ENCODE results near the gene ZNF652.
A peak's percentile ranks its signal among the peaks of the same experiment; 100 is the strongest.

ZNF652 gene

DNA sequence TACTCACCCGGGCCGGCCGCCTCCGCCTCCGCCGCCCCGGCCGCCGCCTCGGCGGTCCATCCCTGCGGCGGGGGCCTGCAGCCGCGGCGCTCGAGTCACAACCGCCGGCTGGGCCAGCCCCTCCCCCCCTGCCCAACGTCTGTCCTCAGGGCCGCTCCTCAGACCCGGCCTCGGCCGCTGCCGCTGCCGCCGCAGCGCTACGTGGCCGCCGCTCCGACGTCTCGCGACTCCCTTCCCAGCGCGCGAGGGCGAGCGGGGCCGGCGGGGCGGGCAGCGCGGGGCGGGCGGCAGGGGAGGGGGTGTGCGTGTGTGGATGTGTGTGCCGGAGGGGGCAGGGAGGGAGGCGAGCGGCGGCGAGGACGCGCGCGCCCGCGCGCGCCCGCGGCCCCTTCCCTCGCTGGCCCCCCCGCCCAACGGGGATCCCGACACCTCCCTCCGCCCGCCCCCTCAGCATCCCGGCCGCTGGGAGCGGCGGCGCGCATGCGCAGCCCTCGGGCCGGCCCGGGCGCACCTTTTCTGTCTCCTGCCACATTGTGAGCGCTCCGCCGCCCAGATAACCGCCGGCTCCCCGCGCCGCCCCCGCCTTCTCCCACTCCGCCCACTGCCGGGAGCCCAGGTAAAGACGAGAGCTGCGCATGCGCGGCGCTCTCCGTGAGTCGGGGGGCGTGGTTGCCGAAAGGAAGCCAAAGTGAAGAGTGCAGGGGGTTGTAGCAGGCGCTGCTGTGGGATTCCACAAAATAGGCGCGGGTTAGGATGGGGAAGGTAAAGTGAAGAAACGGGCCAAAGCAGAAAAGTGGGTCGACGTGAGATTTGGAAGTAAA, at the start of gene ZNF652:
ZNF652 (minus strand) TSS at position 349 of the 821 bp plus-strand sequence. CDS start 44,525 bp downstream, outside the sequence.
- DNase-seq: peak; percentile 92 to 95

DNA sequence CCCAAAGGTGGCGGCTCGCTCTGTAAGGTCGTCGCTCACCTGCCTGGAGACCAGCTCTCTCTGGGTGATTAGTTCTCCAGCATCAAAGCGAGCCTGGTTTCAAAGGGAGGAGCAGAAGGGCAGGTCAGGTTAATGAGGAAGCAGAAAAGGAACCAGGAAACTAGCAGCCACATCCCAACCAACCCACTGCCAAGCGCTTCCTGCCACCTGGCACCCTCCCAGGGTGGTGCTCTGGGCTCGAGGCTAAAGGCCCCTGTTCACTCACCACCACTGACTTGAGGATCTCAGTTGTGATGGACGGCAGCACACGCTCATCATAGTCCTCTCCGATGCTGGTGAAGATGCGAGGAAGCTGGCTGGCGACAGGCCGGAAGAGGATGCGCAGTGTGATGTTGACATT, 47.0 kb upstream of the ZNF652 start:
- TF ChIP-seq POLR2A (IDR thresholded peaks at IDR 0.05; ENCODE audit: low read length) (no peak), GATA1 (IDR thresholded peaks at IDR 0.05; ENCODE audit: low read depth, low read length) (no peak)
- no peak for DNase-seq

More for the DNA sequence above, at the start of gene ZNF652:
- TF ChIP-seq GATA1 (IDR thresholded peaks at IDR 0.05; ENCODE audit: low read depth, low read length) (no peak), POLR2A (IDR thresholded peaks at IDR 0.05; ENCODE audit: low read length) (no peak)

- no peak for TF ChIP-seq GATA1 (IDR thresholded peaks at IDR 0.05; ENCODE audit: low read depth, low read length)
- no peak for TF ChIP-seq POLR2A (IDR thresholded peaks at IDR 0.05; ENCODE audit: low read length)
- DNase-seq: peak; percentile 80 to 87
Observed at GRCh38 chr17:49407981-49408501, 46.0 kb upstream of the ZNF652 start.

DNA sequence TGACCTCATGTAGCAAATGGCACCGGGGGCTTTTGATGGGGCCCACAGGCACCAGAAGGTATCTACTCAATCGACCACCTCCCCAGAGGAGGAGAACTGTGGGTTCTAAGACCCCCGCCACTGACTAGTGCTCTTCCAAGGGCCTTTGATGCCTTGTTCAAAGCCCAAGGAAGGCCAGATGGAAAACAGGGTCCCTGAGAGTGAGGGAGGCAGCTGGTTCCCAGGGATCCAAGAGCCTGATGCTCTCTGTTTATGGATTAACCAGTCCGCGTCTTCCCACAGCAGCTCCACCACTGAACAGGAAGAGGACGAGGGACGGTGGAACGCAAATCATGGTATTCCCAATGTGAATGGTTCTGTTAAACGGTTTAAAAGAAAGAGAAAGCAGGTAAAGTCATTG, 45.0 kb upstream of the ZNF652 start:
- DNase-seq: no peak

DNA sequence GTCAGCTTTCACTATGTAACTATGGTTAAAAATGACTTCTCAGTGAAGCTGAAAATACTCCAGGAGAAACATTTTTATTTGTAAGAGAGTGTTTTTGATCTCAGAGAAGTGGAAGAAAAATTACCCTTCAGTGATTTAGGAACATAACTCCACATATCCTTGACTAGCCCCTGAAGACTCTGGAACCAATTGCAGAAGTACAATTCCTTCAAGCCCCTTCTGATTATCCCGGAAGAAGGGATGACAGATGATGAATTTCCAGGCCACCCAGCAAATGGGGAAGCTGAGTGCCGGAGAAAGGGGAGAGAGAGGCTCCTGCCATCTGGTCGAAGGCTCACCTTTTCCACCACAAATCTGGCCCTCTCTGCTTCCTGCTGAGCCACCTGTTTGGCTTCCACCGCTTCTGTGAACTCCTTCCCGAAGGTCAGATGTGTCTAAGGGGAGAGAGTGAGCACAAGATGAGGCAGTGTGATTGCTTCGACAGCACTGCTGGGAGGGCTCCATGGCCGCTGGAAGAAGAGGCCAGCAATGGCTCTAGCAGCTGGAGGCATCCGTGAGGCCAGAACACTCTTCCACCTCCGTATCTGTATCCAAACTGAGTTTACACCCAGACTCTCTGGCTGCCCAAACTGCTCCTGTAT, 44.5 kb upstream of the ZNF652 start:
- no peak for TF ChIP-seq POLR2A (IDR thresholded peaks at IDR 0.05; ENCODE audit: low read length)
- TF ChIP-seq GATA1 (IDR thresholded peaks at IDR 0.05; ENCODE audit: low read depth, low read length): no peak
- no peak for DNase-seq

More for the DNA sequence above, 45.0 kb upstream of the ZNF652 start:
- TF ChIP-seq POLR2A (IDR thresholded peaks at IDR 0.05; ENCODE audit: low read length) (no peak), GATA1 (IDR thresholded peaks at IDR 0.05; ENCODE audit: low read depth, low read length) (no peak)

GRCh38 chr17:49404906-49405305, 42.9 kb upstream of the ZNF652 start:
- TF ChIP-seq POLR2A (IDR thresholded peaks at IDR 0.05; ENCODE audit: low read length) (no peak), GATA1 (IDR thresholded peaks at IDR 0.05; ENCODE audit: low read depth, low read length) (no peak)

GRCh38 chr17:49404361-49404760, 42.3 kb upstream of the ZNF652 start:
- TF ChIP-seq POLR2A (IDR thresholded peaks at IDR 0.05; ENCODE audit: low read length) (no peak), GATA1 (IDR thresholded peaks at IDR 0.05; ENCODE audit: low read depth, low read length) (no peak)

More at GRCh38 chr17:49404906-49405305, 42.9 kb upstream of the ZNF652 start:
- no peak for DNase-seq

GRCh38 chr17:49403514-49404289, 41.7 kb upstream of the ZNF652 start:
- TF ChIP-seq GATA1 (IDR thresholded peaks at IDR 0.05; ENCODE audit: low read depth, low read length) (no peak), POLR2A (IDR thresholded peaks at IDR 0.05; ENCODE audit: low read length) (no peak)
- no peak for DNase-seq

More at GRCh38 chr17:49404361-49404760, 42.3 kb upstream of the ZNF652 start:
- no peak for DNase-seq

GRCh38 chr17:49402706-49403105, 40.7 kb upstream of the ZNF652 start:
- no peak for DNase-seq
- TF ChIP-seq GATA1 (IDR thresholded peaks at IDR 0.05; ENCODE audit: low read depth, low read length): no peak
- TF ChIP-seq POLR2A (IDR thresholded peaks at IDR 0.05; ENCODE audit: low read length): no peak

- no peak for DNase-seq
Observed at GRCh38 chr17:49401971-49402611, 40.0 kb upstream of the ZNF652 start.

DNA sequence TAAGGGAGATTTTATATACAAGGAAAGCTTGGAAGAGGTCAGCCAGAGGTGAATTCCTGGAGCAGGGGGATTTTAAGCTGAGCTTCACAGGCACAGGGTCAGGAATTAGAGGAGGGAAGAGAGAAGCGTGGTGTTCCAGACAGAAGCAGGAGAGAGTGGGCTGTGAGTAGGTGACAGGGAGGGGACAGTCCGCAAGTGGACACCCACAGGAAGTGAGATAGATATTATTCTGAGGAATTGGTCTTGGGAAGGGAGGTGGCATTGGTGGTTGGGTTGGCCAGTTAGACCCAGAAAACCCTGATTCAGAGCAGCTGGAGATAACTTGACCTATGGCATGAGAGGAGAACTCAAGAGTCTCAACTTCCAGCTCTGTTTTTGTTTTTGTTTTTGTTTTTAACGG, 37.9 kb upstream of the ZNF652 start:
- DNase-seq: no peak
- TF ChIP-seq GATA1 (IDR thresholded peaks at IDR 0.05; ENCODE audit: low read depth, low read length) (no peak), POLR2A (IDR thresholded peaks at IDR 0.05; ENCODE audit: low read length) (no peak)

More at GRCh38 chr17:49401971-49402611, 40.0 kb upstream of the ZNF652 start:
- TF ChIP-seq GATA1 (IDR thresholded peaks at IDR 0.05; ENCODE audit: low read depth, low read length) (no peak), POLR2A (IDR thresholded peaks at IDR 0.05; ENCODE audit: low read length) (no peak)

DNA sequence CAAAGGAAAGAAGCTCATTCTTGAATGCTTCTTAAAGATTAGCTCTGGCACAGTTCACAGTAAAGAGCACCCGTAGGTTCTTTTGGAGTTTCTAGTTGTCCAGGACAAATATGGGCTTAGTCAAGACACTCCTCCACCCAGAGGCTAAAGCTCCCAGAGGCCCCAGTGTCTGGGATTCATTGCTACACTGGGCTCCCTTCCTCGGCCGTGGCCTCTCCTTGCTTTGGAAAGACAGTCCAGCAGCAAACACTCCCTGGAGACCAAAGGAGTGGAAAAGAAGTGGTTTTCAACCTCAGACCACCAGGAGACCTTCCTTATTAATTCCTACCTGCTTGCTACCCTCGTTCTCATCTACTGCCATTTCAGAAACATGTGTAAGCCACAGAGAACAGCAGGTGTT, 35.5 kb upstream of the ZNF652 start:
- no peak for DNase-seq
- TF ChIP-seq POLR2A (IDR thresholded peaks at IDR 0.05; ENCODE audit: low read length) (no peak), GATA1 (IDR thresholded peaks at IDR 0.05; ENCODE audit: low read depth, low read length) (no peak)
